ENCODE results near the gene FAM72D. TPM values are rescaled to one million over a fixed set of nuclear protein-coding genes. Genes with fewer than 3 reads are reported as not detected.

FAM72D gene
- total RNA-seq (2014; rRNA removed; shearing (Covaris generic)): 11.4 and 14.5 TPM in 2 replicates

DNA sequence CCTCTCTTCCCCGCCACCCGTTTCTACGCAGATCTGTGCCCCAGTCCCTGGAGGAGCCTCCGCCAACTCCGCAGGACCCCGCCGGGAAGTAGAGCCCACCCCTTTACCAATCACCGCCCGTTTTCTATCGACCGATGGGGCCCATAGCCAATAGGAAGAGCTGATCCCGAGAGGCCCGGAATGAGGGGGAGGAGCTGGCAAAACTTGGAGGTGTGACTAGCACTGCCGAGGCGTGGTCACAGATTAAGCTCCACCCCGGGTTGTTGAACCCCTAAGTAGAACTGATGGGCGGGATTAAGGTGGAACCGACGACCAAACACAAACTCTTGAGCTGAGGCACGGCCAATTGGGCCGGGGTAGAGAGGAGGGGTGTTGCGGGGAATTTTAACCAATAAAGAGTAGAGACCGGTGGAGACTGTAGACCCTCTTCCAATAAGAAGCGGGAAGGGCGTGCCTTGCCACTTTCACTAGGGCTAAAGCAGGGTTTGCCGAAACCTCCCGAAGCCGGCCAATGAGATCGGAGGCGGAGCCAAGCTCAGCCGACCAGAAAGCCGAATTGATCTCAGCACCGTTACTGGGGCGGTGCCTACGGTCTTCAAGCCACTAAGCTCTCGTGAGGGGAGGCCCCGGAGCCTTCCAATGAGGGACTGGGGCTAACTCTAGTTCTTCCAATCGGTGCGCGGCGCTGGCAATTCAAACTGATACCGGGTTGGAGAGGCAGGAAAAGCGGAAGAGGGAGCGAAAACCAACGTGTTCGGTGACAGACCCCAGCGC lies at the start of gene FAM72D, which contains the start of gene SRGAP2B:
FAM72D (plus strand) TSS at position 691 of the 774 bp plus-strand sequence. CDS start 874 bp downstream, outside the sequence.
SRGAP2B (minus strand) TSS at position 45 of the 774 bp plus-strand sequence. CDS start 2,427 bp downstream, outside the sequence.

Other genes with a start within 250 kb of the FAM72D start
- gene SRGAP2B, start 646 bp upstream of the FAM72D start, total RNA-seq (2014; rRNA removed; shearing (Covaris generic)): 51.5 and 63.9 TPM in 2 replicates
- not detected in 2 replicates for gene PPIAL4D, start 146.2 kb downstream of the FAM72D start, total RNA-seq (2014; rRNA removed; shearing (Covaris generic))

Measured in A375 (cell line).